ENCODE measurements around the gene HS6ST2. TPM values are rescaled to one million over a fixed set of nuclear protein-coding genes. Genes with fewer than 3 reads are reported as not detected.

HS6ST2 gene
- total and polyA plus RNA-seq, 9 of the 15 experiments (the other 6 are each of a cell fraction or from before 2014, with no cell fraction given), result not detected

- in situ Hi-C loops (cut with MboI) (no loop called here), intact Hi-C loops (cut with micrococcal nuclease) (no loop called here)
- no peaks in the 10 kb centered on the region for H3K9me1 ChIP-seq (ENCODE audit: control insufficient read depth, insufficient read depth, low read length)
- BruUV-seq (replicated peaks), result no TSS peak
- H3K27me3 ChIP-seq (ENCODE audit: control insufficient read depth in 2 of 2, insufficient read depth in 2 of 2, low read length in 2 of 2), result no peaks in the 10 kb centered on the region
- no peak overlapping the region for H3K27ac ChIP-seq (ENCODE audit: extremely low read depth, low read depth, low read length)
- H3K9me3 ChIP-seq (replicated peaks; ENCODE audit: control insufficient read depth, insufficient read depth, low read depth, low read length), result no peaks in the 10 kb centered on the region
- 3% methylated on average over 9 of the region's 9 CpGs for WGBS (ENCODE audit: insufficient coverage, low coverage, missing lambda C conversion rate)
- TF ChIP-seq CREBBP (IDR thresholded peaks at IDR 0.05; ENCODE audit: low read depth, low read length) (no peak), ZNF316 (IDR thresholded peaks at IDR 0.05) (peak; percentile 38; the same call in 1 of the 2 replicates), SMARCB1 (IDR thresholded peaks at IDR 0.05; ENCODE audit: insufficient read length, low read depth) (no peak), ZC3H4 (CRISPR knock-in tag; IDR thresholded peaks at IDR 0.05; ENCODE audit: borderline replicate concordance) (no peak), C11orf30 (IDR thresholded peaks at IDR 0.05; ENCODE audit: low read depth) (peak; percentile 30; the same call in 1 of the 2 replicates), MAFF (IDR thresholded peaks at IDR 0.05; ENCODE audit: low read length) (0 out of 2 replicates have a peak, but pooled peaks have one; percentile 9), ZNF41 (CRISPR knock-in tag; conservative IDR thresholded peaks at IDR 0.05) (no peak), JUND (IDR thresholded peaks at IDR 0.05; ENCODE audit: borderline replicate concordance, low read depth, low read length) (no peak), JUND (tag; IDR thresholded peaks at IDR 0.05; ENCODE audit: borderline replicate concordance, low read depth, low read length) (no peak)
- TF ChIP-seq, protein P1, sequence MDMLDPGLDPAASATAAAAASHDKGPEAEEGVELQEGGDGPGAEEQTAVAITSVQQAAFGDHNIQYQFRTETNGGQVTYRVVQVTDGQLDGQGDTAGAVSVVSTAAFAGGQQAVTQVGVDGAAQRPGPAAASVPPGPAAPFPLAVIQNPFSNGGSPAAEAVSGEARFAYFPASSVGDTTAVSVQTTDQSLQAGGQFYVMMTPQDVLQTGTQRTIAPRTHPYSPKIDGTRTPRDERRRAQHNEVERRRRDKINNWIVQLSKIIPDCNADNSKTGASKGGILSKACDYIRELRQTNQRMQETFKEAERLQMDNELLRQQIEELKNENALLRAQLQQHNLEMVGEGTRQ (CRISPR knock-in tag; IDR thresholded peaks at IDR 0.05), result no peak
- CTCF ChIA-PET (ENCODE audit: low intra/inter-chr PET ratio), result no interaction called here
- ATAC-seq, result no peak
- DNase-seq (ENCODE audit: extremely low read depth in 1 of 4, low spot score in 3 of 4), result no peak
- no peaks in the 10 kb centered on the region for H4K20me1 ChIP-seq (replicated peaks; ENCODE audit: control insufficient read depth, insufficient read depth, low read length)
- no peak overlapping the region for H3K9ac ChIP-seq (ENCODE audit: insufficient read depth in 1 of 2, low read depth in 2 of 2, low read length in 2 of 2)
- POLR2A ChIA-PET, result interaction anchor here (0.6 kb wide), 1 partner anchor 15 kb away, joined by 4 read pairs; no protein-coding TSS in a partner anchor
- no peak overlapping the region for H3K4me2 ChIP-seq (ENCODE audit: insufficient read depth, low read length)
- H2AFZ ChIP-seq (ENCODE audit: low read depth, low read length), result no peak overlapping the region
- H3K4me3 ChIP-seq, result no peak overlapping the region
- no peak for FAIRE-seq
- H3K79me2 ChIP-seq (ENCODE audit: control insufficient read depth, insufficient read depth, low read length), result no peaks in the 10 kb centered on the region
- H3K36me3 ChIP-seq (ENCODE audit: control insufficient read depth, insufficient read depth, low read length), result no peaks in the 10 kb centered on the region
- no peaks in the 10 kb centered on the region for H3K4me1 ChIP-seq (replicated peaks in 1 of 2; ENCODE audit: control insufficient read depth in 2 of 2, insufficient read depth in 2 of 2, low read length in 2 of 2)
Observed at GRCh38 chrX:132807411-132808030, 150.9 kb downstream of the HS6ST2 start.

Measured in K562 (cell line).